GM13977 (cell line): ENCODE data around the gene PGS1.

Source experiments
- DNase-seq: peaks from one replicate; pipeline ENCODE4 v3.0.0; 2012; ENCODE audit warnings: low spot score
- CTCF ChIP-seq: IDR thresholded peaks from 2 replicates; pipeline ENCODE4 v1.5.1; 2012; ENCODE audit warnings: mild to moderate bottlenecking, control low read depth; ENCODE audit not compliant: insufficient read depth; ENCODE audit errors: extremely low read depth, missing control alignments
- in situ Hi-C: fragments of 300-500 bp; cut with MboI; formaldehyde crosslinking; loops from one replicate; pipeline ENCODE4 v1.12.0; 2022; ENCODE audit warnings: low sequenced_read_pairs, low pct_unique_long_range_greater_than_20kb, mixed read lengths, inconsistent platforms; ENCODE audit not compliant: unreplicated experiment

Gene PGS1

GRCh38 chr17:78425429-78425828 is 47.0 kb downstream of the PGS1 start:
- TF ChIP-seq CTCF, result no peak
- no peak for DNase-seq
- in situ Hi-C loops, result no loop called here

- in situ Hi-C loops, result no loop called here
- DNase-seq, result no peak
- TF ChIP-seq CTCF, result no peak
Measured at GRCh38 chr17:78426293-78426879, 47.9 kb downstream of the PGS1 start.

DNA sequence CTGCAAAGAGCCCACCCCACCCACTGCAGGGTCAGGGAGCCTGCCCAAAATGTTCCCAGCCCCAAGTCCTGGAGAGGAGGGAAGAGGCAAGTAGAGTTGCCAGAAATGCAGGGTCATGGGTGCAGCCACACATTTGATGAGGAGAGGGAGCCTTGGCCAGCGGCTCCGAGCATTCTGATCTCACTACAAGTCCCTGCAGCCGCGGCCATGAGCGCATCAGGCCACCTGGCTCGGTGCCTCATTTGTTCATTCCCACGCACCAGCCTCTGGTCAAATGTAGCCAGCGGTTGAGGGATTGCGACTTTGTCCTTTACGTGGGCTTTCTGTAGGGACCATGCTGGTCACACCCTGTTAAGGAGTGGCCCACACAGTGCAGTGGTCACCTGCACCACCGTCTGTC is 48.7 kb downstream of the PGS1 start:
- in situ Hi-C loops, result no loop called here
- TF ChIP-seq CTCF, result no peak
- DNase-seq, result no peak

DNA sequence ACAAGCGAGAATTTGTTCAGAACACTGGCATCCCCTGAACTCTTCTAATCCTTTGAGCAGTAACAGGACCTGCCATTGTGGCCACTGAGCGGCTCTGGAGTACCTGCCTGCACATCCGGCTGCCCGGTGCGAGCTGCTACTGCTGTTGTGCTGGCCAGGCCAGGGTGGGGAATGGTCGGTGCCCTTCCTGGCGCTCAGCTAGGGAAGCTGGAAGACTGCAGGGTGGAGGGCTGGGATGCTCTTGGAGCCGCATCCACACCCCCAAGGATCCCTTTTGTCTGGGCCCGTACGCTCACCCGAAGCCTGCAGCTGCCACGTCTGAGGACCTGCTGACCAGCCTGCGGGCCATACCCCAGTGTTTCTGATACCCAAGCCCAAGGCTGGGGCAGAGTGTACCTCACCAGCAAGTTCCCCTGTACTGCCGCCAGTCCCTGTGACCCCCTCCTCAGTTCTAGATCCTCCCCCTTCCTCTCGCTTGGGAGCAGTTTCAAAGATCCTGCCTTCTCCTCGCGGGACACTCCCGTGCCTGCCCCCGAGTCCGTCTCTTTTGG is 49.7 kb downstream of the PGS1 start:
- no peak for TF ChIP-seq CTCF
- in situ Hi-C loops, result no loop called here
- DNase-seq, result no peak

DNA sequence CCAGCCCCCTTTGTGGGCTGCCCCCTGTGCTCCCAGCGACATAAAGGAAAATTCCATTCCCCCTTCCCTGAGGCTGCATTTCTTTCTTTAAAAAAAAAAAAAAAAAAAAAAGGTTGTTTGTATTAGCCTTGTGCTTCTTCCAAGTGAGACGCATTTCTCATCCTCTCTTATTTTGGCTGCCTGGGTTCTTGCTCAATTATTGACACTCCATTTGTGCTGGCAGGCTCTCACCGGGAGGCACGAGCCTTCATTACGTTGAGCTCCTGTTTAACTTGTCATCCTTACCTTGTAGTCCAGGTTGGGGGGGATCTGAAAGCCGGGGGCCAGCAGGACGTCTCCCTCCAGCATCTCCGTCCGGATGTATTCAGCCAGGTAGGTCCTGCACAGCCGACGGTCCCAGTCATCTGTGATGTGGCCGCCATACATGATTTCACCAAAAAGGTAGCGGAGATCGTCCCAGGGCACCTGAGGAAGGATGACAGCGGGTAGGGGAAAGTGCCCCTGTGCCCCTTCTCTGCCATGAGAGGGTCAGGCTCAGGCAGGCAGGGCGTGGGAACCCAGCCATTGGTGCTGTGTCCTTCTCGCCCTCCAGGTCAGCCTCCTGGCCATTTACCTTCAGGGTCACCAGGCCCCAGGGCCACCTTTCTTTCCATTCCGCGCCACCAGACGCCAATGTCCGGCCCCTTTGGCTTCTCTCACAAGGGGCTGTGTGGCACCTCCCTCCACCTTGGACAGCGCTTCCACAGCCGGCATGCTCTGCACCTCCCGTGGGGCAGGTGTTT is 50.6 kb downstream of the PGS1 start:
- in situ Hi-C loops, result no loop called here
- DNase-seq, result no peak

GRCh38 chr17:78429618-78429995 is 51.2 kb downstream of the PGS1 start:
- TF ChIP-seq CTCF, result no peak
- in situ Hi-C loops, result no loop called here
- DNase-seq, result no peak

More for the DNA sequence above, 50.6 kb downstream of the PGS1 start:
- TF ChIP-seq CTCF, result no peak
